Measurements from ENCODE around the gene DHRS3.

DHRS3 gene

DNA sequence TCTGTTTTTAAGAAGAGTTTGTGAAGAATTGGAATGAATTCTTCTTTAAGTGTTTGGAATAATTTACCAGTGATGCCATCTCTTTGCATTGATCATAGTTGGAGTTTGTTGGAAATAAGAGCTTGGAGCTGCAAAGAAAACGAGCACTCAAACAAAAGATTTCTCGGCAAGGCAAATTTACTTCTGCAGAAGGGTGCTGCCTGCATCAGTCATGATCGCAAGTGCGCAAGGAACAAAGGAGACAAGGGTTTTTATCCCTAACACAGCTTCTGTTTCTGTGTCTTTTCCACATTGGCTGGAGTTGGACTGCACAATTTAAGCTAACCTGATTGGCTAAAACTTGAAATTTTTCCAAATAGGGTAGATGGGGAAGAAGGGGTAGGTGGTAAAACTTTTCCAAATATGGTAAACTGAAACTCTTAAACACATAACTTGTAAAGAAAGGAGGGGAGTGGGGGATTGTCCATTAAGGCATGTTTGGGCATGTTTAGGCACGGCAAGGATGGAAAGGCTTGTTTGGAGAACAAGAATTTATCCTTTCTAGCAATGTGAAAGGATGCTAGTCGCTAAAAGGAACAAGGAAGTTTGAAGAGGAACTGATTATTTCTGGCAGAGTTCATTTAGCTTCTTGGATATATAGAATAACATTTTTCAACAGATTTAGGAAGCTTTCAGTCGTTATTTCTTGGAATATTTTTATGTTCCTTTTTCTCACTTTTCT lies 22.4 kb upstream of the DHRS3 start:
- FAIRE-seq (no peak), DNase-seq (ENCODE audit: low spot score) (no peak)

DNA sequence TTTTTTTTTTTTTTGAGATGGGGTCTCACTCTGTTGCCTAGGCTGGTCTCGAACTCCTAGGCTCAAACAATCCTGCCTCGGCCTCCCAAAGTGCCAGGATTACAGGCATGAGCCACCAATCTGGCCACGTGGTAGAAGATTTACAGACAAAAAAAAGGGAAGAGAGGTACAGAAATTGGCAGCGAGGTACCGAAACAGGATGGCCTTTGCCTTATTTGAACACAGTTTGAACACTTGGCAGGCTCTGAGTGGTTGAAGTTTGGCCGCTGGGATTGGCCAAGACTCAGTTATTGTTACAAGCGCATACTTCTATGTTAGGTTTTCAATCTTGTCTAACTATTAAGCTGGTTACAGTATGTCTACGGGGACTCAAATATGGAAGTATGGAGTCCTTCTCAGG lies 19.7 kb upstream of the DHRS3 start:
- FAIRE-seq (no peak), DNase-seq (ENCODE audit: low spot score) (no peak)

DNA sequence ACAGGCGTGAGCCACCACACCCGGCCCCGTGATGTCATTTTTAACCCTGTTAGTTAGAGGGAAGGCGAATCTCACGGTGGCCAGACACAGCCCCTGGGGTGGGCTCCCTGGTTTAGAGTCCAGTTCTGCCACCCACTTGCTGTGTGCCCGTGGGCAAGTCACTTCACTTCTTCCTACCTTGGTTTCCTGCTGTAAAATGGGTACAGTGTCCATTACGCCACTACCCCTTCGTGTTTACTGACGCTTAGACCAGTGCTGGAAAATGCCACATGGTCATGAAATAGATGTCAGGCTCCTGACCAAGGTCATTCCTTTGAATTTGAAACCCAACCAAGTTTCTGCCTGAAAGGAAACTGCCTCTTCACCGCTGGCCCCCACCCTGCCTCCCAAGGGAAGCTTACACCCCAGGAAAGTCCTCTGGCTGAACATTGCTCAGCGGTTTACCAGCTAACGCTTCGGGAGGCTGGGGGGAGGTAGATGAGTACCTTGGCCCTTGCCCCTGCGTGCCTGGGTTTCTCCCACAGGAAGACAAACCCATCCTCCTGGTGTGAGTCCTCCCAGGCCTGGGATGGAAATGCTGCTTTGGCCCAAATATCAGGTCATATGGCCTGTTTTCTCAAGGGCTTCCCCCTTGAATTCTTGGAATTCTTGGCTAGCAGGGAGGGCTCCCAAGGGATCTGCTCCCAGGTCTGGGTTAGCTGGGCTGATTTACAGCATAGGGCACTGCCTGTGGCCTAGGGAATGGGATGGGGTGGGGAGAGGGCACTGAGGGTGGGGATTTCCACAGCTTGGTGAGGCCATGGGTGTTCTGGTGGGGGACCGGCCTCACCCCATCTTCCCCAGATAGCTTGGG lies 18.3 kb upstream of the DHRS3 start:
- DNase-seq (ENCODE audit: low spot score) (peak; percentile 82), FAIRE-seq (peak; percentile 48)

DNA sequence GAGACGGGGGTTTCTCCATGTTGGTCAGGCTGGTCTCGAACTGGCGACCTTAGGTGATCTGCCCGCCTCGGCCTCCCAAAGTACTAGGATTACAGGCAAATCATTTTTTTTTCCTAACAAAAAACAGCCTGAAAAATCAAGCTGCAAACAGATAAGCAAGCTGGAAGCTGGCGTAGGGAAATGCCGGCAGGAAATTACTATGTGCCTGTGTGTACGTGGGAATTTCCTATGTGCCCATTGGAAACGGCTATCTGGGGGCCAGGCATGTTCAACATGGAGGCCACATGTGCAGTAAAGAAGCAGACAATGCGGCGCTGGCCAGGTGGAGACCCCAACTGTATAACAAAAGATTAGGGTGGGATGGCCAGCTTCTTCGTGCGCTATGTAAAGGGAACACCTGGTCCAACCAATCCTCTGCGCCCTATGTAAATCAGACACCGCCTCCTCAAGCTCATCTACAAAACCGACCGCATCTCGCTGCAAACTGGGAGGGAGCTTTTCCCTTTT lies 16.7 kb upstream of the DHRS3 start:
- DNase-seq (ENCODE audit: low spot score) (no peak), FAIRE-seq (no peak)

DNA sequence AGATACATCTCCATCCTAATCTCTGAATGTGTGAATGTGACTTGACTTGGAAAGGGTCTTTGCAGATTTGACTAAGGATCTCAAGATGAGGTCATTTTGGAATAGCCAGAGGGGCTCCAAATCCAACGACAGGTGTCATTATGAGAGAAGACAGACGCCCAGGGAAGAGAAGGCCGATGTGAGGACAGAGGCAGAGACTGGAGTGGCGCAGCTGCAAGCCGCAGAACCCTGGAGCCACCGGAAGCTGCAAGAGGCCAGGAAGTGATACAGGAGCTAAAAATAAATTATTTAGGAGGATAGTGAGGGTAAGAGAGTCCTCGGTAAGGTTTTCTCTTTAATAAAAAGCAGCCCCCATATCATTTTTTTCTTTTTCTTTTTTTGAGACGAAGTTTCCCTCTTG lies 16.1 kb upstream of the DHRS3 start:
- FAIRE-seq (no peak), DNase-seq (ENCODE audit: low spot score) (no peak)

DNA sequence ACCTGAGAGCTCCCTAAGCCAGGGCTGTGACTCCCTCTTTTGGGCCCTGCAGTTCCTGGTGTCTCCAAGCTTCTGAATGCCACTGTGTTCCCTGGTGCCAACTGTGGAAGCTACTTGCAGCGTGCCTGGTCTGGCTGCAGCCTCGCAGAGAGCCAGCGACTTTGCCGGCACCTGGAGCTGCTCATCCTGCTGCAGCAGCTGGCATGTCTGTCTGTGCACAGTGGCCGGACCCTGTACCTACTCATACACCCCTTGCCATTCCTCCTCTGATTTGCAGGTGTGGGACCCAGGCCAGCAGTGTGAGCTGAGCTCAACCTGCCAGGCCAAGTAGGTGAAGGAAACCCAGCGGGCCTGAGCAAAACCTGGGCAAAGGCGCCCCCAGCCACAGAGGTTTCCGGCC lies 13.6 kb upstream of the DHRS3 start:
- DNase-seq (ENCODE audit: low spot score) = no peak
- FAIRE-seq = no peak

DNA sequence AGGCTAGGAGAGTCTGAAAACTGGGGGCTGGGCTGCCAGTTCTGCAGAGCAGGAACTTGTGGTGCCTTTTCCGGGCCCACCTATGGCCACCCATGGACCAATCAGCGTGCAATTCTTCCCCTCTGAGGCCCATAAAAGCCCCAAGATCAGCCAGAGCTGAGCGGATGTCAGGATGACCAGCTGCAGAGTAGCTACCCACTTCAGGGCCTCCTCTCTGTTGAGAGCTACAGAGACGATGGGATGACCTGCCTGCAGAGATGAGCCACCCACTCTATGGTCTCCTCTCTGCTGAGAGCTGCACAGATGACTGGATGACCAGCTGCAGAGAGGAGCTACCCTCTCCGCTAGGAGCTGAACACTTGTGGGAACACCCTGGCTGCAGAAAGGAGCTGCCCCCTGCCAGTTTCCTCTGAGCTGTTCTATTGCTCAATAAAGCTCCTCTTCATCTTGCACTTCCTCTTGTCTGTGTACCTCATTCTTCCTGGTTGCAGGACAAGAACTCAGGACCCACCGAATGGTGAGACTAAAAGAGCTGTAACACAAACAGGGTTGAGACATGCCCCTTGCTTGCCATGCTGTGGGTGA lies 13.0 kb upstream of the DHRS3 start:
- DNase-seq (ENCODE audit: low spot score) (no peak), FAIRE-seq (no peak)

DNA sequence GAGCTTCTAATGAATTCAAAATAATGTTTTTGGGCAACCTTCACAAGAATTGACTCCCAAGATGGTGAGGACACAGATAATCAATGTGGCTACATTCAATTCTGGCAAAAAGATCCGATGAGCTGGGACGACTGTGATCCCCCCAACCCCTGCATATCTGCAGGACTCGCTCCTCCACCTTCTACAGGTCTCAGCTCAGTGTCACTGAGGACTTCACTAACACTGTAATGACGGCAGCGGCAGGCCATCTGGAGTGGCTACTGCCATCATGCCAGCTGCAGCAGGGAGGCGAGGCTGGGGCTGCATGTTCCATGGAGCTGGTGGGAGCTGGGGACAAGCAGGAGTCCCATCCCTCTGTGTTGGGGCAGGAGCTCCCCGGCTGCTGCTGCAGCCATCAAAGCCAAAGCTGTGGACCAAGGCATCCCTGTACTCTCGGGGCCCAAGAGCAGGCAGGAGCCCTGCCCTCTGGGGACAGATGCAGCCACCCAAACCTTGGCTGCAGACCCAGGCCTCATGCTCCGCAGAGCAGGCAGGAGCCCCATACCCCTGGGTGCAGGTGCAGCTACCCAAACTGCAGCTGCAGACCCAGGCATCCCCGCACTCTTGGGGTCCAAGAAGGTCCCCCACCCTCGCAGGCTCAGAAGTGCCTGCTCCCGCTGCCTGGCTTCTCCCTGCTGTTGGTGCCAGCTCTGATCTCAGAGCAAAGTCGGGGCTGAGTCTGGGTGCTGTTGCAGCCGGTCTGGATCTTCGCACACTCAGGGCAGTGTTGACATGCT lies 12.2 kb upstream of the DHRS3 start:
- no peak for DNase-seq (ENCODE audit: low spot score)
- FAIRE-seq = no peak

DNA sequence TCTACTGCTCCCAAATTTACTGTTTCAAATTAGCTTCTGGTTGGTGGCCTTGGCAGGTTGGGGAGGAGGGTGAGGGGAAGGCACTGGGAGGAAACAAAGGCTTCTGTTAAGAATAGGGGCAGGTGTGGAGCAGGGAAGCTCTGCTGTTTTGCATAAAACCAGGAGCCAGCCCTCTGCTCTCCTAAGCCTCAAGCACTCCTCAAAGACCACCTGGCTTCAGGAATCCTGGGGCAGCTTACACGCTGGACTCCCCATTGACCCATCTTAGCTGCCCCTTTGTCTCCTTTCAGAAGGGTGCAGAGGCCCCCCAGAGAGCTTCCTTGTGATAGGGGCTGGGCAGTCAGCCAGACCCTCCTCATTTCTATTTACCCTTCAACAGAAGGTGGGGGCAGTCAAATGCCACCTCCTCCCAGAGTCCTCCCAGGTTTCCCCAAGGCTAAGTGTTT lies 11.5 kb upstream of the DHRS3 start:
- DNase-seq (ENCODE audit: low spot score) (no peak), FAIRE-seq (no peak)

DNA sequence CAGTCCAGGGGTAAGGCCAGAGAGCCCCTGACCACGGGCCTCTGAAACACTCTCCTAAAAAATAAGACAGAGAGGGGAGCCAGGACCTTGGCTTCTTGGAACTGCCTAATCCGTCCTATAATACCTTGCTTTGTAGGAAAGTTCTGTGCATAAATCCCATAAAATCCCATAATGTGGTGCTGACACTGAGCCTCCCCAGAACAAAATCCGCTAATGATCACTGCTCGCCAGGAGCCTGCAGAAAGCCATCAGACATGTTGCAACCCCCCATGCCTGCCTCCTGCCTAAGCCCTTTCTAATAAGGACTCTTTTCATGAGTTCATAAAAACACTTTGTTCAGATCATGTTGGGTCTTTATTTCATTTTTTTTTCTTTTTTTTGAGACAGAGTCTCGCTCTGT lies 9.3 kb upstream of the DHRS3 start:
- no peak for DNase-seq (ENCODE audit: low spot score)

DNA sequence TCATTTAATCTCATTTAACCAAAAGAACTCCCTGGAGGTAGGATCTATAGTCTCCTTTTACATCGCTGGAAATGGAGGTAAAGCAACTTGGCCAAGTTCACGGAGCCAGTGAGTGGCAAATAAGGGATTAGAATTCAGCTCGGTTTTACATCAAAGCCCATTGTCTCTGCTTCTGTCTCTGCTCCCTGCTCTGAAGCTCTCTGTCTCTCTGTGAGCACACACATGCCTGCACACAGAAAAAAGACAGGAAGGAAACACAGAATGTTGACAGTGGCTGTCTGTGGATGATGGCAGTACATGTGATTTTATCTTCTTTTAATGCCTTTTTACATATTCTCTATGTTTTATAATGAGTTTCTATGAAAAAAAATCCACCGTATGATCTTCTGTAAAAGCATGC lies 8.9 kb upstream of the DHRS3 start:
- DNase-seq (ENCODE audit: low spot score) (no peak), FAIRE-seq (no peak)

More for the DNA sequence above, 9.3 kb upstream of the DHRS3 start:
- FAIRE-seq = no peak

DNA sequence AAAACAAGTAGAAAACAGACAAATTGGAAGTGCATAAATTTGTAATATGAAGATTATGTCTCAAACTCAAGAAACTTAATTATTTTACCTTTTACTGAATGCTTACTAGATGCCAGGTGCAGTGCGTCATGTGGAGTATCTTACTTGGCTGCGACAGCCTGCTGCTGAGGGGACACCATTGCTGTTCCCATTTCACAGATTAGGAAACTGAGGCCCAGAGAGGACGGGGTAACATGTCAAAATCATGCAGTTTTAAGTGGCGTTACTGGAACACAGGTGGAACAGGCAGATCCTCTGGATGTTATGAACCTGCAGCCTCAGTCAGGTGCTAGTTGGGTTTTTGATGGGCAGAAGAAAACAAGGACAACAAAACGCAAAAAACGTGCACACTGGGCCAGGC lies 7.3 kb upstream of the DHRS3 start:
- DNase-seq (ENCODE audit: low spot score) = no peak
- FAIRE-seq = no peak

DNA sequence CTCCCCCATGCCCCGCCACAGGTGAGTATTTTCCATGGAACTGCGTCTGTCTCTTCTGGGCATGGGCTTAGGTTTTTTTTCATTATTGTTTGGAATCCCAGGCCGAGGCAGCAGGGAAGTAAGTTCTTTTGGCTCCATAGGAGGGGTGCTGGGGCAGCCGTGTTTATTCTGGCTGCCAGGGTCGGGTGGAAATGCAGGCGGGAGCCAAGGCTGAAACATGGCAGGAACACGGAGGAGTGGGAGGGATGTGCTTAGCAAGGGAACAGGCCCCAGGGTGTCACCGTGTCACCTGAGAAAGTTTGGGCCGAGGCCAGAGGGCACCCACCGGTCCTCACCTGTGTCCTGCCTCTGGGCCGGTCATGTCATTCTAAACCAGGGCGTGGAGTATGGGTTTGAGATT lies 4.5 kb upstream of the DHRS3 start:
- DNase-seq (ENCODE audit: low spot score) (no peak), FAIRE-seq (no peak)

DNA sequence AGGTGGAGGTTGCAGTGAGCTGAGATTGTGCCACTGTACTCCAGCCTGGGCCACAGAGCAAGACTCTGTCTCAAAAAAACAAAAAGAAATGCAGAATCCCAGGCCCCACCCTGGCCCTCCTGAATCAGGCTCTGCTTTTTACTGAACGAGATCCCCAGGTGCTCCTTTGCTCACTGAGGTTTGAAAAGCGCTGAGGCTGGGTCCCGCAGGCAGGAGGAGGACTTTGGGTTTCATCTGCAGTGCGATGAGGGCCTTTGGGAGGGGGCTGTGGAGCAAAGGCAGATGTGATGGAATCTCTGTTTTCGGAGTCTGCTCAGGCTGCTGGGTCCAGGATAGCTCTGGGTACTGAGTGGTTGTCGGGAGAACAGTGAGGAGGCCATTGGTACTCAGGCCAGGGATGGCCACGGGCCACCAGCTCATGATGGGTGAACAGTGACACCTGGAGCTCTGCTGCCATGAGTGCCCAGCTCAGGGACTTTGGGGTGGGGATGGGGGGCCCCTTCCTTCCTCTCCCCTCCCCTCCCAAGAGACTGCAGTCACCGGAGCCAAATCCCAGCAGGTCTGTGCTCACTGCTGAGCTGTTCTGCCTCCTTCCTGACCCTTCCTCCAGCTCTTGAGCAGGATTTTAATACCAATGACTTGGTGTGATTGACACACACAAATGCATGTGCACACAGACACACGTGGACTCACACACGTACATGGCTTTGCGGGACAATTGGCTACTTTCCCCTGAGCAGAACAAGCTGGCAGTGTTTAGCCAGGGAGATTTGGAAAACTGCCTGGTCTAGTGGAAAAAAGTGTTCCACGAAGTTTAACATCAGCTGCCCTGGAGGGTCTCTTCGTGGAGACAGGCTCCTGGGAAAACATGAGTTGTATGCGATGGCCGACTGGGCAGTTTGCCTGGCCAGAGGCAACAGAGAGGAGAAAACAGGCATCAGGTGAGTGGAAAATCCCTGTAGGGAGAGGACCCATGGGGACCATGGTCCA lies 3.6 kb upstream of the DHRS3 start:
- no peak for DNase-seq (ENCODE audit: low spot score)
- no peak for FAIRE-seq

DNA sequence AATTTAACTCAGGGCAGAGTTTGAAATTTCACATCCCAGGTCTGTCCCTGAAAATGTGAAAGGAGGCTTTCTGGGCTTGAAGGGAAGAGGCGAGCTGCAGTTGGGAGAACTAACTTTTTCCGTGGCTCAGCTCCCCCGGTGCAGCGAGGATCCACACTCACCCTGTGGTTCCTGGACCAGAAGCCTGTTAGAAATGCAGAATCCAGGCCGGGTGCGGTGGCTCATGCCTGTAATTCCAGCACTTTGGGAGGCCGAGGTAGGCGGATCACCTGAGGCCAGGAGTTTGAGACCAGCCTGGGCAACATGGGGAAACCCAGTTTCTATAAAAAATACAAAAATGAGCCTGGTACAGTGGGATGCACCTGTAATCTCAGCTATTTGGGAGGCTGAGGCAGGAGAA lies 2.9 kb upstream of the DHRS3 start:
- DNase-seq (ENCODE audit: low spot score) = no peak
- FAIRE-seq = no peak

DNA sequence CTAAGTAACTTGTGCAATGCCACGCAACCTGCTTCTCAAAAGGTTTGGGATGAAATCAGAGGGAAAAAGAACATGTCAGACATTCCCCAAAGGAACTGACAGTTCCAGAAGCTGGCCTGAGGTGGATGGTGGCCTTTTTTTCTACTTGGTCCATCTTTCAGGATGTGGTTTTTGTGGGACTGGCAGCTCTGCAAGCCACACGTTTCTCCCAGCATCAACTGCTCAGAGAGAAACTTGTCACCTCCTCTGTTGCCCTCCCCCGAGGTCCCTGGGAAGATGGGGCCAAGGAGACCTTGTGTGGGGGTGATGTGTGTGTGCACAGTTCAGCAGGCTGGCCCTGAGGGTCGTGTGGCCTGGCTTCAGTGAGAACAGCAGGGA lies 2.5 kb upstream of the DHRS3 start:
- DNase-seq (ENCODE audit: low spot score) (no peak), FAIRE-seq (no peak)

DNA sequence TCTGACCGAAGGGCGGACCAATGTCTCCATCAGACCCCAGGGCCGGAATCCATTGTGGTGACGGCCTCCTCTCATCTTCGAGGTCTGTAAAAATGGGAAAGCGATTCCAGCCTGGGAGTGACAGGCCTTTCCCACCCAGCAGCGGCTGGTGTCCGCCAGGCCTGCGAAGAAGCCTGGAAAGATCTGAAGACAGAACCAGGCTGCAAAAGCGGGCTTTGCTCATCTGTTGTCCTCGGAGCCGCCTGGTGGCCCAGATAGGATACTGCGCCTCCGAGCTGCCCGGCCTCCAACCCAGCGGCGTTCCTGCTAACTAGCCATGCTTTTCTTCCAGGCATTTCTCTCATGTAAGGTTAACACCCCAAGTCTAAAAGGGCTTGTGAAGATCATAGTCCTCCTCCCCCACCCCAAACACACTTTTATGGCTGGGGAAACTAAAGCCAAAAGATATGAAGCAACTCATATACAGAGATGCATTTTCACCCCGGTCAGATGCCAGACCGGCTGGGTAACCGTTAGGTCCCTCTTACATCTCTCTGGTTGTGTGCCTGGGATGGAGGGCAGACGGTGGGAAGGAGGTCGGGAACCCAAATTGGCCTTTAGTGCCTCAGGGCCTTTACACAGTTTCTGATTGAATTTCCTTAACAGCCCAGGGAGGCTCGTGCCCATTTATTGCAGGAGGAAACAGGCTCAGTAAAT lies 1.9 kb upstream of the DHRS3 start:
- DNase-seq (ENCODE audit: low spot score) (peak; percentile 83), FAIRE-seq (no peak)

DNA sequence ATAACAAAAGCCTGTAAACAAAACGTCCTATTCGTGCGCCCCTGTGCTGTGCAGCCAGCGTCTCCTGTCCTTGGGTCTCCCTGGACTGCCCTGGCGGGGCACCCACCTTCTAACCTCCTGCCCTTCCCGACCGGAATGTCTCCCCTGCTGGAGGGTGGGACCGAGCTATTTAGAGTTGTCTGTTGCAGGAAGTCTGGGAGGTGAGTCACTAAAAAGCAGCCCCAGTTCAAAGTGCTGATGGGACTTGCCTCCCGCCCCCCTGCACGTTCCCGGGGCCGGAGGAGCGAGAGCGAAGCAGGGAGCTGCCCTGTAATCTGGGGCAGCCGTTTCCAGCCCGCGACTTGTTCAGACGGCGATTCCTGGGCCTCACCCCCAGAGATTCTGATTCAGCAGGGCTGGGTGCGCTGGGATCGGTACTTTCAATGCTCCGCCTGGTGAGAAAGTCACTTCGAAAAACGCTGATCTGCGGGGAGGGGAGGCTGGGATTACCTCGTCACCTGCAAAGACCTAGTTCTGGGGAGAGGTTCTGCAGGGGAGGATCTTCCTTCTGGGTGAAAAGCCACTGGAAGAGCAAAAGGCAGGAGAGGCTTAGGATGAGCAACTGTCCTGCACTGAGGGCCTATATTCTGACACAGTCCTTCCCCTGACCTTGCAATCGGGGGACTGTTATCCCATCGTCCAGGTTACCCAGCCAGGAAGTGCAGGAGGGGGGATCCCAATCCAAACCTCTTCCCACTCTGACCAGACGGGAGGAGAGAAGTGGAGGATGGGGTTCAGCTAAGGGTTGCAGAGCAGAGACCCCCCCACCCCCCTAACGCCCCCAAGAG lies 1.2 kb upstream of the DHRS3 start:
- no peak for FAIRE-seq

DNA sequence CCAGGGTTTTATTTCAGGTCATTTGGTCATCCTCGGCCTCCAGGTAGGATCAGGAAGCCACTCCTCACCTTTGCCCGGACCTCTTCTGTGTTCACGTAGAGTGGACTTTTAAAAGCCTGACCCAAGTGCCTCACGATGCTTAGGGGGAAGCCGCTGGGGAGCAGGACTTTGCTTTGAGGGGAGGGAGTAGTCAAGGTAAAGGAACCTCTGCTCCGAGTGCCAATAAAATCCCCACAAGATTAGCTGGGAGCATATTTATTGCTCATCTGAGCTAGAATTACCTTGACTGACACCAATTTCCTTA lies 603 bp upstream of the DHRS3 start:
- DNase-seq (ENCODE audit: low spot score) (no peak), FAIRE-seq (no peak)

More for the DNA sequence above, 1.2 kb upstream of the DHRS3 start:
- DNase-seq (ENCODE audit: low spot score) = peak; percentile 89

Data from urothelium cell line (cell line).